DMS153 (cell line): ENCODE results near the gene DHRSX.

ENCODE experiments used
- DNase-seq: peaks from one replicate; lab custom pipeline; 2025; lab: John Stamatoyannopoulos, UW

The DHRSX gene

GRCh38 chrX:2193273-2193592 is 307.5 kb downstream of the DHRSX start:
- DNase-seq, result no peak

DNA sequence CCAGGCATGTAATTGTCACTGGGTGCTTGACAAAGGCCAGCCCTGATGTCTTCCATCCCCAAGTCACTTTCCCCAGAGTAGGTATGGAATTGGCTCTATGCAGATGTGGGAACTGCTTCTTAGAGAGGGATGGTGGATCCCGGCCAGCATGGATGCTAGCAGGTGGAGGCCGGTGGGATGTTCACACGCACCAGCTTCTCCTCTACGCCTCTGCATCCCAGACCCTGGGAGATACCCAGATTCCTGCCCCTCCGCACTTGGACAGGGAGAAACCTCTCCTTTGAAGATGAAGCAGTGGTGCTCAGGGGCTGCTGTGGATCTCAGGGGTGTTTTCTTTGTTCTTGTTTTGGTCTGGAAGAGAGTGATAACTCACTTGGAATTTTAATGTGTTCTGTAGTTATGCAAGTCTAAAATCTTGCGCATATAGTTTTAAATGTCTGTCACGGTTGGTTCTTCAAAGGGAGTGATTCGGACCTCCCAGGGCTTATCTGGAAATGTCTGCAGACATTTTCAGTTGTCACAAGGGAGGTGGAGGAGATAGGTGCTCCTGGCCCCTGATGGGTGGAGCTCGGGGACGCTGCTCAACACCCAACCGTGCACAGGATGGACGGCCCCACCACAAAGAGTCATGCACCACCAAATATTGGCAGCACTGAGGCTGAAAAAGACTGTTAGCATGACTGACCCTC is 308.0 kb downstream of the DHRSX start:
- no peak for DNase-seq

GRCh38 chrX:2188840-2189239 is 311.9 kb downstream of the DHRSX start:
- no peak for DNase-seq

- no peak for DNase-seq
Measured at GRCh38 chrX:2188330-2188792, 312.4 kb downstream of the DHRSX start.

- DNase-seq, result no peak
Measured at GRCh38 chrX:2187352-2188115, 313.2 kb downstream of the DHRSX start.

DNA sequence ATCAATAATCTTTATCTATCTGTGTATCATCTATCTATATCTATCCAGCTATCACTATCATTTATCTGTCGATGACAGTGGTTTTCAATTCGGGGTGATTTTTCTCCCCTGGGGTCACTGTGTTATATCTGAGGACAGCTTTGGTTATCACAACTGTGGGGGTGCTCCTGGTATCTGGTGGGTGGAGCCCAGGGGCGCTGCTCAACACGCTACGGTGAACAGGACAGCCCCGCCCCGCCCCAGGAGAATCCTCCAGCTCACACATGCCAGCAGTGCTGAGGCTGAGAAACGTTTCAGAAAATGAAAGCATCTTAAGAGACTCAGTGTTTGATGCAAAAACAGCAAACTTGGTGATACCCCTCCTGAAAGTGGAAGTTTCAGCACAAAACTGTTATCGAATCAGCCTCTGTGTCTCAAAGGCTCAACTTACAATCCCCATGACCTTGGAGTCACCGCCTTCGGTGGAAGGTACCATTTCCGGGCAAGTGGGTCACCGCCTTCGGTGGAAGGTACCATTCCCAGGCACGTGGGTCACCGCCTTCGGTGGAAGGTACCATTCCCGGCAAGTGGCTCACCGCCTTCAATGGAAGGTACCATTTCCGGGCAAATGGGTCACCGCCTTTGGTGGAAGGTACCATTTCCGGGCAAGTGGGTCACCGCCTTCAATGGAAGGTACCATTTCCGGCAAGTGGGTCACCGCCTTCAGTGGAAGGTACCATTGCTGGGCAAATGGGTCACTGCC is 315.3 kb downstream of the DHRSX start:
- DNase-seq, result no peak

DNA sequence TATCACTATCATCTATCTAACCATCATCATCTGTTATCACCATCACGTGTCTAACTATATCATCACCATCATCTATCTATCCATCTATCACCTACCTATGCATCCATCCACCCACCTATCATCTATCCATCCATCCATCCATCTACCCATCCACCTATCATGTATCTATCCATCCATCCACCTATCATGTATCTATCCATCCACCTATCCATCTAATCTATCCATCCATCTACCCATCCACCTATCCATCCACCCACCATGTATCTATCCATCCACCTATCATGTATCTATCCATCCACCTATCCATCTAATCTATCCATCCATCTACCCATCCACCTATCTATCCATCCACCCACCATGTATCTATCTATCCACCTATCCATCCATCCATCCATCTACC is 316.7 kb downstream of the DHRSX start:
- DNase-seq, result no peak

DNA sequence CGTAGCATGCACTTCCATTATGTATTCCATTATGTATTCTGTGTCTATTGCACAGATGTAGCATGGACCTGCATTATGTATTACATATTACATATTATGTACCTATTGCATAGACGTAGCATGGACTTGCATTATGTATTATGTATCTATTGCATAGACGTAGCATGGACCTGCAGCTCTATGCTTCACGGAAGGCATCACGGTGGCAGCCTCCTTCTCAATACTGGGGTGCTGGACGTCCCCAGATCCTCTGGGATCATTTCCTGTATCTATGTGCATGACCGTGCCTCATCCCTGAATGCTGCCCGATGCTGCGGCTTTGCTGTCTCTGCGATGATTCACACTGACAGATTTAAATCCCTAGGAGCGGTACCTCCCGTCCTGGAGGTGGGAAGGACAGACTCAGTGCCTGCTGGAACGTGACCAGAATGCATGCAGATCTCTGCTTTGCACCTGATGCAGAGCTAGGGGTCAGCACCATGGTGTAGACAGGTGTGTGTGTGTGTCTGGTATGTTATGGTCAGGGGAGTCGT is 317.5 kb downstream of the DHRSX start:
- DNase-seq, result no peak

GRCh38 chrX:2177541-2177940 is 323.2 kb downstream of the DHRSX start:
- DNase-seq, result no peak

- DNase-seq, result no peak
Measured at GRCh38 chrX:2176733-2177132, 324.0 kb downstream of the DHRSX start.

DNA sequence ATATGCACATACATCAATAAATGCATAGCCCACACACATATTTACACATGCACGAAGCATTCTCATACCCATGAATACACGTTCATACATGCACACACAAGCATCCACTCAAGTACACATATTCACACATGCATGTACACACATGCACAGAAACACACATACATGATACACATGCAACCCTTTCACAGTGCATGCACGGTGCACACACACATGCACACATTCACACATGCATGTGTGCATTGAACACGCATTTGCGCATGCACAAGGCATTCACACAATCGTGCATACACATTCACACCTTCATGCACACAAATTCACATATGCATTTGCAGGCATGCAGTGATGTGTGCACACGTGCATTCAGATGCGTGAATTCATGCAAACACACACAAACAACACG is 324.5 kb downstream of the DHRSX start:
- no peak for DNase-seq

- no peak for DNase-seq
Measured at GRCh38 chrX:2172359-2172758, 328.4 kb downstream of the DHRSX start.
